OCI-LY1 (cell line): ENCODE results near the gene MPI.

Experiments
- EZH2 ChIP-seq: fragments of 200-600 bp; sonication (generic), shearing (Covaris generic); IDR thresholded peaks from 2 replicates; pipeline ENCODE4 v1.8.0; 2017; ENCODE audit warnings: borderline replicate concordance, mixed run types, mild to moderate bottlenecking, antibody characterized with exemption, low read length, moderate library complexity, mixed read lengths
- TF ChIP-seq, protein P1 (sequence below): fragments of 200-600 bp; sonication (generic), shearing (Covaris generic); IDR thresholded peaks from 2 replicates; pipeline ENCODE4 v1.5.1; 2017; ENCODE audit warnings: mild to moderate bottlenecking, antibody characterized with exemption, low read length, moderate library complexity, mixed read lengths

- TF ChIP-seq, protein P1, sequence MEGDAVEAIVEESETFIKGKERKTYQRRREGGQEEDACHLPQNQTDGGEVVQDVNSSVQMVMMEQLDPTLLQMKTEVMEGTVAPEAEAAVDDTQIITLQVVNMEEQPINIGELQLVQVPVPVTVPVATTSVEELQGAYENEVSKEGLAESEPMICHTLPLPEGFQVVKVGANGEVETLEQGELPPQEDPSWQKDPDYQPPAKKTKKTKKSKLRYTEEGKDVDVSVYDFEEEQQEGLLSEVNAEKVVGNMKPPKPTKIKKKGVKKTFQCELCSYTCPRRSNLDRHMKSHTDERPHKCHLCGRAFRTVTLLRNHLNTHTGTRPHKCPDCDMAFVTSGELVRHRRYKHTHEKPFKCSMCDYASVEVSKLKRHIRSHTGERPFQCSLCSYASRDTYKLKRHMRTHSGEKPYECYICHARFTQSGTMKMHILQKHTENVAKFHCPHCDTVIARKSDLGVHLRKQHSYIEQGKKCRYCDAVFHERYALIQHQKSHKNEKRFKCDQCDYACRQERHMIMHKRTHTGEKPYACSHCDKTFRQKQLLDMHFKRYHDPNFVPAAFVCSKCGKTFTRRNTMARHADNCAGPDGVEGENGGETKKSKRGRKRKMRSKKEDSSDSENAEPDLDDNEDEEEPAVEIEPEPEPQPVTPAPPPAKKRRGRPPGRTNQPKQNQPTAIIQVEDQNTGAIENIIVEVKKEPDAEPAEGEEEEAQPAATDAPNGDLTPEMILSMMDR = no peak
- TF ChIP-seq EZH2 = no peak
Observed at GRCh38 chr15:74841891-74842373, 47.9 kb upstream of the MPI start.
